Activated T-cell treated with anti-CD3 and anti-CD28 coated beads, Interleukin-2, amount 50 U/mL, for 48 hours (primary cell): Measurements from ENCODE around the gene CAVIN1.
"Not testable (repeated sequence)": the region's sequence is repeated elsewhere in the genome, so short reads cannot be mapped to it uniquely, and the experiment has no call there.

Experiments used
- DNase-seq, 2 experiments: peaks; one replicate each; pipeline ENCODE4 v3.0.0-alpha.2; 2020

Gene CAVIN1

DNA sequence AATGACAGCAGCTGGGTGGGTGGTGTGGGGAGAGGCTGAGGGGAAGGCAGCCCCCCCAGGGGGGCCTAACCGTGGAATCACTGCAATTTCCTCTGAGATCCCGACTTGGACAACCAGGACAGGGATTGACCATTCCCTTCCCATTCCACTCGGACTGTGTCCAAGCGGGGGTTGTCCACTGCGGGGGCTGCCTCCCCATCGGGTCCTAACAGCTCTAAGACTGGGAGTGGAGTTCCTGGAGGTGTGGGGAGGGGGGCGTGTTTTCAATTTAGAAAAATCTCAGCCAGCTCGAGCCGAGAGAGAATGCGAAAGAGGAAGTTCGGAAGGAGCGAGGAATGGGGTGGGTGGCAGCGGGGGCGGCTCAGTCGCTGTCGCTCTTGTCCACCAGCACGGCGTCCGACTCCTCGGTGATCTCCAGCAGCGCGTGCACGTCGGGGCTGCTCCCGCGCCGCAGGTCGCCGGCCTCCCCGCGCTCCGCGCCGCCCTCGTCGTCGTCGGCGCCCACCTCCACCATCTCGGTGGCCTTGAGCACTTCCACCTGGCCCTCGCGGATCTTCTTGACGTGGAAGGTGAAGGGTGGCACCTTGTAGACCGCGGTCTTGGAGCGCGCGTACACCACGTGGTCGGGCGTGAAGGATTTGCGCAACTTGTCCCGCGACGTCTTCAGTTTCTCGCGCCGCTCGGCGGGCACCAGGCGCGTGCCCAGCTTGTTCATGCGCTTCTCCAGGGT lies 18.6 kb downstream of the CAVIN1 start:
- no peak for DNase-seq

GRCh38 chr17:42403150-42403549 lies 19.9 kb downstream of the CAVIN1 start:
- peak; percentile 76 for DNase-seq

DNA sequence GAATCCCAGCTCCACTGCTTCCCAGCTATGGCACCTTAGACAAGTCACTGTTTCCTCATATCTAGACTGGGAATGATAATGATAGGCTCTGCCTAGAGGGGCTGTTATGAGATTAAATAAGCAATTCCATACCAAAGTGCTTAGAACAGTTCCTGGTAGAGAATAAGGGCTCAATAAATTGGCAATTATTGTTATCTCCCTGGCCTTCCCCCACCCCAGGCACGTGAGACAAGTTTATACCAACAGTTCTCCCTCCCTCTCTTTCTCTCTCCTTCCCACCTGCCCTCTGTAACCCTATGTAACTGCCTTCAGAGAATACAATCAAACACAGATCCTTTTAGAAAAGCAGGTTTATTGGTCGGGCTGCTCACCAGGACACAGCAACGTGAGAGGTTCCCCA lies 20.9 kb downstream of the CAVIN1 start:
- DNase-seq = no peak

DNA sequence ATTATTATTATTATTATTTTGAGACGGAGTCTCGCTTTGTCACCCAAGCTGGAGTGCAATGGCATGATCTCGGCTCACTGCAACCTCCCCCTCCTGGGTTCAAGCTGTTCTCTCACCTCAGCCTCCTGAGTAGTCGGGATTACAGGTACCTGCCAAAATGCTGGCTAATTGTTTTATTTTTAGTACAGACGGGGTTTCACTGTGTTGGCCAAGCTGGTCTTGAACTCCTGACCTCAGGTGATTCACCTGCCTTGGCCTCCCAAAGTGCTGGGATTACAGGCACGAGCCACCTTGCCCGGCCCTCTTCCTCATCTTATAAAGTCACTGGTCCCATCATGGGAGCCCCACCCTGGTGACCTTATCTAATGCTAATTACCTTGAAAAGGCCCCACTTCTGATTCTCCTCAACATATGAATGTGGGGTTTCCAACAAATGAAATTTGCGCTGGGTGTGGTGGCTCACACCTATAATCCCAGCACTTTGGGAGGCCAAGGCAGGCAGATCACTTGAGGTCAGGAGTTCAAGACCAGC lies 22.1 kb downstream of the CAVIN1 start:
- not testable (repeated sequence) for DNase-seq

DNA sequence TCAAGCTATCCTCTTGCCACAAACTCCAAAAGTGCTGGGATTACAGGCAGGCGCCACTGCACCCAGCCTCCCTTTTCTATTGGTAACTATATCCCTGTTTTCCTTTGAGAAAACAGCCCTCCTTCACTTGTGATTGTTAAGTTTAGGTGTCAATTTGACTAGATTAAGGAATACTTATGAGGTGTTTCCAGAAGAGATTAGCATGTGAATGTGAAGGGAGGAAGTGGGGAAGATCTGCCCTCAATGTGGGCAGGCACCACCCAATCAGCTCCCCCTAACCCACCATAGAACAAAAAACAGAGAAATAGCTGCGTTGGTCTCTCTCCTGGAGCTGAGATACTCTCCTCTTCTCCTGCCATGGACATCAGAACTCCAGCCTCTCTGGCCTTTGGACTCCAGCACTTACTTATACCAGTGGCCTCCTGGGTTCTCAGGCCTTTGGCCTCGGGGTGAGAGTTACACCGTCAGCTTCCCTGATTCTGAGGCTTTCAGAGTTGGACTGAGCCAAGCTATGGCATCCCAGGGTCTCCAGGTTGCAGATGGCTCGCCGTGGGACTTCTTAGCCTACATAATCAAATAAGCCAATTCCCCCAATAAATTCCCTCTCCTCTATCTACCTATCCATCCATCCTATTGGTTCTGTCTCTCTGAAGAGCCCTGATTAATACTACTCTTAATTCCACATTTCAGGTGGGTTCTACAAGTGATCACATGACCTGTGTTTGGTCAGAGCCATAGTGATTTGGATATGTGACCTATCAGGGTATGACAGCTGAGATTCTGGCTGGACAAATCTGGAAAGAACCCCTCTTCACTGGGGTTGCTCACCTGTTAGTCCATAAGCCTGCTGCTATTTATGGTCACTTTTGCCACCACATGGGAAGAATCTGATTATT lies 22.9 kb downstream of the CAVIN1 start:
- no peak for DNase-seq

GRCh38 chr17:42399121-42399520 lies 23.9 kb downstream of the CAVIN1 start:
- DNase-seq = no peak

- not testable (repeated sequence) for DNase-seq
Observed at GRCh38 chr17:42395601-42396000, 27.5 kb downstream of the CAVIN1 start.

GRCh38 chr17:42394838-42395237 lies 28.2 kb downstream of the CAVIN1 start:
- no peak for DNase-seq

- DNase-seq = no peak
Observed at GRCh38 chr17:42392692-42393415, 30.2 kb downstream of the CAVIN1 start.

DNA sequence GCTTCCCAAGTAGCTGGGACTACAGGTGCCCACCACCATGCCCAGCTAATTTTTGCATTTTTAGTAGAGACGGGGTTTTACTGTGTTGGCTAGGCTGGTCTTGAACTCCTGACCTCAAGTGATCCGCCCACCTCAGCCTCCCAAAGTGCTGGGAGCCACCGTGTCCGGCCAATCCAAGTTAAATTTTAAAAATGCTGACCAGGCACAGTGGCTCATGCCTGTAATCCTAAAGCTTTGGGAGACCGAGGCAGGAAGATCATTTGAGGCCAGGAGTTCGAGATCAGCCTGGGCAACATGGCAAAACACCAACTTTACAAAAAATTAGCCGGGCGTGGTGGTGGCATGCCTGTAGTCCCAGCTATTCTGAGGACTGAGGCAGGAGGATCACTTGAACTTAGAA lies 31.6 kb downstream of the CAVIN1 start:
- DNase-seq = not testable (repeated sequence)

DNA sequence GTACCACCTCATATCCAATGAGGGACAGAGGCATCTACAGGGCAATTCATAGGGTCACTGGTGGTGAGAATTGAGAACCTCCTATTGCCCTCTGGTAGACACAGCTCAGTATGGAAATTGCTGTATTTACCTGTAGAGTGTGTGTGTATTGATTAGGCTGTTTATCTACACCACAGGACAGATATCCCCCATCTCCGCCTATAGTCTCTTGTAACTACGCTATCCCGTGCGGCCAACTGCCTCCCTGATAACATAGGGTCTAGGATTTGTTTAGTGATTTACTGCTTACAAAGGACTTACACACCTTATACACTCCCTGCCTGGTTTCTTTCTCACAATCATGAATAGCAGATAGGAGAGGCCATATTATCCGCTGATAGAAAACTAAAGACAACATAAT lies 33.2 kb downstream of the CAVIN1 start:
- DNase-seq = peak in 1 of 2 experiments; percentile 42

- DNase-seq = no peak
Observed at GRCh38 chr17:42389135-42389417, 34.0 kb downstream of the CAVIN1 start.

- DNase-seq = peak; percentile 100
Observed at GRCh38 chr17:42388381-42389134, 34.5 kb downstream of the CAVIN1 start, which contains the start of gene STAT3. STAT3 (minus strand) TSS chr17:42388442; CDS start chr17:42348516, 39,926 bp downstream.

GRCh38 chr17:42387661-42388380 lies 35.2 kb downstream of the CAVIN1 start:
- peak in 1 of 2 experiments; percentile 50 for DNase-seq

- no peak for DNase-seq
Observed at GRCh38 chr17:42386777-42387657, 36.0 kb downstream of the CAVIN1 start.

GRCh38 chr17:42381898-42382297 lies 41.2 kb downstream of the CAVIN1 start:
- DNase-seq = no peak

GRCh38 chr17:42380935-42381334 lies 42.1 kb downstream of the CAVIN1 start:
- DNase-seq = no peak

- DNase-seq = no peak
Observed at GRCh38 chr17:42378959-42379594, 44.0 kb downstream of the CAVIN1 start.

DNA sequence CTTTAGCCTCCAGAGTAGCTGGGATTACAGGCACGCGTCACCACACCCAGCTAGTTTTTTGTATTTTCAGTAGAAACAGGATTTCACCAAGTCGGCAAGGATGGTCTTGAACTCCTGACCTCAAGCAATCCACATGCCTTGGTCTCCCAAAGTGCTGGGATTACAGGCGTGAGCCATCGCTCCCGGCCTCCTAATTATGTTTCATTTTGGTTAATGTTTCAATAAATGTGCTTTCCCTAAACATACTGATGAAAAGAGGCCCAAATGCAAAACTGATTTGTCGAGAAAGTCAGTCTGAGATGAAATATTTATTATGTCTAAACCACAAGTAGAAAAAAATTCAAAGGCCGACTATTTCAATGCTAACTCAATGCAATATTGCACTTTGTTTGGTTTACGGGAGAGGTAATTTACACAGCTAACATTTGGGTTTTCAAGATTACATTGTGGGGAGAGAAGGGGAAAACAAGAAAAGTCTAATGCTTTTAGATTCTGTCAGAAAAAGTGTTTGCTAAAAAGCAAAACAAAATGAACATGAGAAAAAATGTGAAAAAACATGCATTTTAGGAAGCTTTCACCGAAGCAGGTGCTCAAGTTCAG lies 44.6 kb downstream of the CAVIN1 start:
- DNase-seq = no peak

- DNase-seq = no peak
Observed at GRCh38 chr17:42373896-42374295, 49.2 kb downstream of the CAVIN1 start.
